HG03378 (cell line): Measurements from ENCODE around the gene CHST15.

Experiments
- ATAC-seq: cut with Tn5 transposase; IDR thresholded peaks from one replicate; pipeline ENCODE4 v1.9.1; 2021; ENCODE audit warnings: mild to moderate bottlenecking, moderate library complexity; ENCODE audit not compliant: unreplicated experiment

CHST15 gene, protein sequence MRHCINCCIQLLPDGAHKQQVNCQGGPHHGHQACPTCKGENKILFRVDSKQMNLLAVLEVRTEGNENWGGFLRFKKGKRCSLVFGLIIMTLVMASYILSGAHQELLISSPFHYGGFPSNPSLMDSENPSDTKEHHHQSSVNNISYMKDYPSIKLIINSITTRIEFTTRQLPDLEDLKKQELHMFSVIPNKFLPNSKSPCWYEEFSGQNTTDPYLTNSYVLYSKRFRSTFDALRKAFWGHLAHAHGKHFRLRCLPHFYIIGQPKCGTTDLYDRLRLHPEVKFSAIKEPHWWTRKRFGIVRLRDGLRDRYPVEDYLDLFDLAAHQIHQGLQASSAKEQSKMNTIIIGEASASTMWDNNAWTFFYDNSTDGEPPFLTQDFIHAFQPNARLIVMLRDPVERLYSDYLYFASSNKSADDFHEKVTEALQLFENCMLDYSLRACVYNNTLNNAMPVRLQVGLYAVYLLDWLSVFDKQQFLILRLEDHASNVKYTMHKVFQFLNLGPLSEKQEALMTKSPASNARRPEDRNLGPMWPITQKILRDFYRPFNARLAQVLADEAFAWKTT

GRCh38 chr10:124092860-124093773 lies at the start of gene CHST15:
Gene CHST15 (minus strand): TSS chr10:124093598. CDS start chr10:124046212, 47,386 bp downstream.
- ATAC-seq: no peak

DNA sequence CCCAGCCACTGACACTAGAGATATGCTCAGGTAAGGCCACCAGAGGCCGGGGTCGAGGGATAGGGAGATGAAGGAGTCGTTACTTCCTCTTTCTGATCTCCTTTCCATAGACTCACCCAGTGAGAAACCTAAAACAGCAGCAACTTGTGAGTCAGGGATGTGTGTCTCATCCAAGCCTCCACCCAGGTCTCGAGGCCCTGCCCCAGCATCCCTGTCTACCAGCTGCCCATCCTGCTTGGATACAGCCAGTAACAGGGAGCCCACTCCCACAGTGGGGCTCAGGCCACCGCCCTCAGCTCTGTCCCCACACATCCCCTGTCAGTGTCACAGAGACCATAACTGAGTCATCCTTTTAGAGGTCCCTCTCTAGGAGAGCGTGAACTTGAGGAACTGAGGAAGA lies 49.6 kb upstream of the CHST15 start:
- ATAC-seq: no peak

GRCh38 chr10:124142006-124142739 lies 48.8 kb upstream of the CHST15 start:
- ATAC-seq: no peak

DNA sequence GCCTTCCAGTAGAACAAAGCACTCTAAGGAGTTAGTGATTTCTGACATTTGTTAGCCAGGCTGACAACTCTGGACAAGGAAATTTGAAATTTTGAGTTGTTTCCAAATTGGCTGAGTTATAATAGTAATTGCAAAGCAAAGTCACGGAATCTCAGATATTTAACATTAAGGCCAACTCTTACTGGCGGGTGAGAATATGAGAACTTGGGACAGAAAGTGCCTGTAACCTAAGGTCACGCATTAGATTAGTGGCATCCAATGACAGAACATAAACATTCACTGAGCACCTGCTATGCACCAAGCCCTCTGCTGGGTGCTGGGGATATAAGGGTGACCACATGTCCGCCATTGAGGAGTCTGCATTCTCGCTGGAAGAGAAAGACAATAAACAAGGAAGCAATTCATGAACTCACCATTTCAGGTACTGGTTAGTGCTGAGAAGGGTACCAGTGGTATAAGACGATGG lies 45.5 kb upstream of the CHST15 start:
- no peak for ATAC-seq

GRCh38 chr10:124138195-124138882 lies 44.9 kb upstream of the CHST15 start:
- no peak for ATAC-seq

GRCh38 chr10:124134251-124134893 lies 41.0 kb upstream of the CHST15 start:
- ATAC-seq: no peak

DNA sequence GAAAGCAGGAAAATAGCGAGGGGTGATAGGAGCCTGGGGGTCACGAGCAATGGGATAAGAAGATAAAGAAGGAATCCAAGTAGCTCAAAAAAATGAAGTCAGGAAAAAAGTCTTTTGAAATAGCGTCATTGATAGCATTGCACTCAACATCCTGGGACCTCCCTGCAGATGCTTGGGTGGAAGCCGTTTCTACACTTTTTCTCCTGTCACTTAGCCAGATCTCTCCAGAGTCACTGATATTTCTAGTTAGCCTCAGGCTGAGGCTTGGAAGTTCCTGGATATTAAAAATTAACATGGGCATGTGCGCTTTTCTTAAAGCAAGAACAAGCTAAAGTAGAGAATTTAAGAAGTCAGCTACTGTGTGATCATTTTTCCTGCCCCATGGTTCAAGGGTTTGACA lies 39.5 kb upstream of the CHST15 start:
- no peak for ATAC-seq

GRCh38 chr10:124132306-124132705 lies 38.9 kb upstream of the CHST15 start:
- no peak for ATAC-seq

- no peak for ATAC-seq
Observed at GRCh38 chr10:124131172-124131571, 37.8 kb upstream of the CHST15 start.

DNA sequence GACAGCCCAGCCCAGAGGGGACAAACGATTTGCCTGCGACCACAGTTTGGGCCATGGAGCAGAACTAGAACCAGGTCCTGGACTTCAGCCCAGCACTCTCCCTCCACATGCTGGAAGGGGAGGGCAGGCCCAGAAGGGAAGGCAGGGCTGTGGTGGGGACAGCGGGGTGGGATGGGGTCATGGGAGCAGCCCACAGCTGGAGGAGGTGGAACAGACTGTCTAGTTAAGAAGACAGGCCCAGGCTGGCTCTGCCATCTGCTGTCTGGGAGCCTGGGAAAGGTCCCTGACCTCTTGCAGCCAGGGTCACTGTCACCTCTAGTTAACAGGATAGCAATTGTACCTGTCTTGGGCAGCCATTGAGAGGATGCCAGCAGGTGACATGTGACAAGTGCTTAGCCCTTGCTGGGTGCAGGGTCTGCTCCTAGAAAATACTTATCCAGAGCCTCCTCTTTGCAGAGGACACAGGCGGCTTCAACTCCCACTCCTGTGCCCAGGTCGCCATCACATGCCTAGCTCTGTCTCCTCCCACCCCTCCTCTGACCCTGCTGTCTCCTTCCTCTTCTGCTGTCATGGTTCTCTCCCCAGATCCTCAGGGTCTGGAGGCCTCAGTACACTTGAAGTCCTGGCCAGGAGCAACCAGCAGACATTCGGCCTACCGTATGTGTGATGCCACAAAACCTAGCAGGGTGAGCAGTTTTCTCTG lies 37.0 kb upstream of the CHST15 start:
- ATAC-seq: no peak

DNA sequence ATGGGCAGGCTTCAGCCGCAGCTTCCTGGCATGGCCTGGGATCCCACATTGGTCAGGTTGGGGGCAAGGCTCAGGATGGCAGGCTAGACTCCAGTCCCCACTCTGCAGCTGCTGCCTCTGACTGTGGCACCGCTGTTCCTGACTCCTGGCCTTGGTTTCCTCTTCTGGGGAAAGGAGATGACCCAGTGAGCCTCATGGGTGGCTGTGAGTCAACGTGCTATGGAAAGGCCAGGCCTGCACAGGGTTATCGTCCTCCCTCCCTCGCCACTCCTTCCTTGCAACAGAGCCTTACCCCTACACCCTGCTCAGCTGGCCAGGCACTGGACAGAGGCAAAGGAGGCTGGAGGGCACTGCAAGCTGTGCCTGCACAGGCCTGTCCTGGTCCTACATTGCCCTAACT lies 36.1 kb upstream of the CHST15 start:
- ATAC-seq: no peak

DNA sequence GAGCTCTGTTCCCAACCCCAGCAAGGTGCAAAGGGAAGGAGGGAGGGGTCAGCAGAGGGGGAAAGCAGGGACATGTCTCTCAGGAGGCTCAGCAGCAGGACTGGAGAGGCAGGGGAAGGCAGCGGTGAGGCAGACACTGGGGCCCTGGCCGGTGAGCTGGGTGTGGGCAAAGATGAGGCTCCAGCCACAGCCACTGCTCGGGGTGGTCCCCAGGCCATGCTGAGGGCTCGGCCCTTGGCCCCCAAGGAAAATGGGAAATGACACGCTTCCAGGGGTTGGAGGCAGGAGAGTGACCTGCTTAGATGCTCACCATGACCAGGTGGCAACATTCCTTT lies 35.4 kb upstream of the CHST15 start:
- ATAC-seq: no peak

- ATAC-seq: no peak
Observed at GRCh38 chr10:124127965-124128810, 34.8 kb upstream of the CHST15 start.

GRCh38 chr10:124127563-124127962 lies 34.2 kb upstream of the CHST15 start:
- ATAC-seq: no peak

DNA sequence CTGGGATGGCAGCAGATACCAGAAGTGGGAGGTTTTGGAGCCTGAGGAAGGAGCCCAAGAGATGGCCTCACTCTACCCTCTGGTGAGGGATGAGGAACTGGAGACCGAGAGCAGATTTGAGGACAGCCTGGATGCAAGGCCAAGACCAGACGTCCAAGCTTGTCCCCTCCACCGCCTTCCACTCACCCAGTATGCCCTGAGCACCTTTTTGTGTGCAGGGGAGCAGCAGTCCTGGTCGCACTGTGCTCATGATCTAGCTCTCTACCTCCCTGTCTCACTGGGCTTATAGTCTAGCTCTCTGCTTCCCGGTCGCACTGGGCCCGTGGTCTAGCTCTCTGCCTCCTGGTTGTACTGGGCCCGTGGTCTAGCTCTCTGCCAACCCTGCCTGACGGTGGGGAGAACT lies 33.6 kb upstream of the CHST15 start:
- no peak for ATAC-seq

DNA sequence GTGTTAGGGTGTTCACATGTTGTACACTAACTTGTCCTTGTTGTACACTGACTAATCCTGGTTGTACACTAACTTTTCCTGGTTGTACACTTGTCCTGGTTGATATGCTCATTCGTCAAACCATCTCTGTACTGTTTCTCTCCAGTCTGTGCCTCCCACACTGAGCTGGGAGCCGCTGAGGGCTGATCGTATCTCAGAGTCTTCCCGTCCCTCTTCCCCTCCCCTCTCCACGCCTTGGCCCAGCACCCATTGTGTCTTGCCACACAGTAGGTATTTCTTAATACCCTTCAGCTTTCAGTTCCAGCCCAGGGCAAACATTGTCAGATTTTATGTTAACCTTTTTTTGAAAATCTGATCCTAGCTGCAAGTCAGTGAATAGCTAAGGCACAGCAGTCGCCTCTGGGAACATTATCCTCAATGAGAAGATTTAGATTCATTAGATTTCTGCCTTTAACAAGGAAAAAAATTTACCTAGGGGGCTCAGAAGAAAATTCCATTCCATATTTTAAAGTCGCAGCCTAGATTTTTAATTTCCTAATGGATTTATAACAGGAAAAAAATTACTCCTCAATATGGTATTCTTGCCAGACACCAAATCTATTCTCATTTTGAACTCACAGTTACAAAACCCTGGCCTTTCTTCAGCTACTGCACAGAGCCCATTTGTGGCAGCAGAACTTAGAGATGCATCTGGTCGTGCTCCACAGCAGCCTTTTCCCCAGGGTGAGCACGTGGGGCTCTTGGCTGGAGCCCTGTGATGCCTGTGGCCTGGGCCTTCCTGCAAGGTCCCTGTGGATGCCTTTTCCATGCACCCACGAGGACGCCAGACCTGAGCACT lies 33.0 kb upstream of the CHST15 start:
- ATAC-seq: no peak

DNA sequence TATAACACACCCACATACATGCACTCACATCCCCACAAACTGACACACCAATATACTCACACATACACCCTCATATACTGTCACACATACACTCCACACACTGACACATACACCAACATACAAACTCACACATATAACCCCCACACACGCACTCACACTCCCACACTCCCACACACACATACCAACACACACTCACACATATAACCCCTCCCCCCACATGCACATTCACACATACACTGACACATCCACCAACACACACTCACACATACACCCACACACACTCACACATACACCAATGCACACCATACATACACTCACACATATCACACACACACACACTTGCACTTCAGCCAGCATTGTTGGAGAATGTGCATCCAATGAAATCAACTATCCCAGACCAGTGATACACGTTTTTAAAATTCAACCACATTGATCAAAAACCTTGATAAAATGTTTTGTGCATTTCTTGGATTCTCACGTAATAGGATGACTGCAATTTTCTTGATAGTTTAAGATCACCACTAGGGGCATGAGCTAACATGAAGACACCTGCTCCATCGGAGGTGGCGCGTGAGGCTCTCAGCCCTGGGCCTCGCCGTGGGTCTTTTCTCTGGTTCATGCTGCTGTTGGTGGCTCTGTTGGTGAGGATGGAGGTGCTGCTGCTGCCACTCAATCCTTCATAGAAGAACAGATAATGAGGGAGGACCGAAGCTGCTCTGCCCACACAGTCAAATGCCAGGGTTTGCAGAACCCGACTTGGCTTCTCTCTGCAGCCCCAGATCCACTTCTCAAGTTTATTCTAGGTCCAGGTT lies 32.1 kb upstream of the CHST15 start:
- no peak for ATAC-seq
